MCF 10A (cell line): ENCODE measurements around the gene PACSIN2. TPM values are rescaled to one million over a fixed set of nuclear protein-coding genes. Genes with fewer than 3 reads are reported as not detected.

Experiments
- BruUV-seq: library from RNA; stranded (reverse); fragments of 400-500 nt; replicated peaks from 2 replicates; lab custom pipeline; 2021; lab: Mats Ljungman, UMichigan
- CTCF ChIA-PET: fragments of 300-600 bp; sonication (Branson Sonifier 250); formaldehyde crosslinking; extraction: SDS; loops from one replicate; lab custom pipeline; 2021; ENCODE audit warnings: antibody characterized with exemption, inconsistent platforms; lab: Yijun Ruan, JAX
- POLR2A ChIA-PET: fragments of 300-600, 350-650 bp; sonication (Branson Sonifier 250); formaldehyde crosslinking; extraction: SDS; loops from one replicate; lab custom pipeline; 2020; ENCODE audit warnings: antibody characterized with exemption, inconsistent platforms; lab: Yijun Ruan, JAX
- DNase-seq: peaks from one replicate; pipeline ENCODE4 v3.0.0-alpha.2; 2018; ENCODE audit not compliant: unreplicated experiment
- H3K27ac Mint-ChIP-seq: one replicate; pipeline ENCODE4 v1.8.0; 2022; ENCODE audit warnings: mild to moderate bottlenecking, low read depth, mixed read lengths; ENCODE audit not compliant: unreplicated experiment
- H3K27me3 Mint-ChIP-seq: one replicate; pipeline ENCODE4 v1.8.0; 2022; ENCODE audit warnings: mixed read lengths; ENCODE audit not compliant: insufficient read depth, unreplicated experiment
- H3K36me3 Mint-ChIP-seq: one replicate; pipeline ENCODE4 v1.8.0; 2022; ENCODE audit warnings: mild to moderate bottlenecking, moderate library complexity, mixed read lengths; ENCODE audit not compliant: insufficient read depth, unreplicated experiment
- H3K4me1 Mint-ChIP-seq: one replicate; pipeline ENCODE4 v1.8.0; 2022; ENCODE audit warnings: mixed read lengths; ENCODE audit not compliant: insufficient read depth, unreplicated experiment
- H3K4me3 Mint-ChIP-seq: one replicate; pipeline ENCODE4 v1.8.0; 2022; ENCODE audit warnings: mild to moderate bottlenecking, moderate library complexity, mixed read lengths; ENCODE audit not compliant: unreplicated experiment
- H3K9me3 Mint-ChIP-seq: one replicate; pipeline ENCODE4 v1.8.0; 2022; ENCODE audit warnings: mixed read lengths; ENCODE audit not compliant: unreplicated experiment
- intact Hi-C: fragments of 100-400 bp; cut with micrococcal nuclease; formaldehyde crosslinking; loops from 2 replicates; pipeline ENCODE4 v1.14.1; 2022
- total RNA-seq: library from RNA; stranded (reverse); gene quantifications from 2 replicates; pipeline ENCODE4 v1.2.3, GENCODE V29; 2022
- TF ChIP-seq, protein P1 (sequence below): fragments of 200-600 bp; IDR thresholded peaks from one replicate; pipeline ENCODE4 v1.8.0; 2022; ENCODE audit warnings: antibody characterized with exemption, mild to moderate bottlenecking; ENCODE audit not compliant: unreplicated experiment

PACSIN2 gene
- total RNA-seq, 1 experiment from 2014 or later: 67.3 TPM

GRCh38 chr22:43012390-43012789, 2.6 kb downstream of the PACSIN2 start:
- intact Hi-C loops: no loop called here
- no peak for DNase-seq
- no peak overlapping the region for H3K27ac Mint-ChIP-seq
- no peaks in the 10 kb centered on the region for H3K36me3 Mint-ChIP-seq
- peaks cover 17% of the 10 kb centered on the region for H3K4me1 Mint-ChIP-seq
- H3K27me3 Mint-ChIP-seq: no peaks in the 10 kb centered on the region
- no TSS peak for BruUV-seq
- TF ChIP-seq, protein P1, sequence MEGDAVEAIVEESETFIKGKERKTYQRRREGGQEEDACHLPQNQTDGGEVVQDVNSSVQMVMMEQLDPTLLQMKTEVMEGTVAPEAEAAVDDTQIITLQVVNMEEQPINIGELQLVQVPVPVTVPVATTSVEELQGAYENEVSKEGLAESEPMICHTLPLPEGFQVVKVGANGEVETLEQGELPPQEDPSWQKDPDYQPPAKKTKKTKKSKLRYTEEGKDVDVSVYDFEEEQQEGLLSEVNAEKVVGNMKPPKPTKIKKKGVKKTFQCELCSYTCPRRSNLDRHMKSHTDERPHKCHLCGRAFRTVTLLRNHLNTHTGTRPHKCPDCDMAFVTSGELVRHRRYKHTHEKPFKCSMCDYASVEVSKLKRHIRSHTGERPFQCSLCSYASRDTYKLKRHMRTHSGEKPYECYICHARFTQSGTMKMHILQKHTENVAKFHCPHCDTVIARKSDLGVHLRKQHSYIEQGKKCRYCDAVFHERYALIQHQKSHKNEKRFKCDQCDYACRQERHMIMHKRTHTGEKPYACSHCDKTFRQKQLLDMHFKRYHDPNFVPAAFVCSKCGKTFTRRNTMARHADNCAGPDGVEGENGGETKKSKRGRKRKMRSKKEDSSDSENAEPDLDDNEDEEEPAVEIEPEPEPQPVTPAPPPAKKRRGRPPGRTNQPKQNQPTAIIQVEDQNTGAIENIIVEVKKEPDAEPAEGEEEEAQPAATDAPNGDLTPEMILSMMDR: no peak
- H3K9me3 Mint-ChIP-seq: no peaks in the 10 kb centered on the region
- CTCF ChIA-PET: interaction anchor here (0.6 to 0.9 kb wide), 2 partner anchors 19 to 75 kb away, joined by 3 read pairs; no protein-coding TSS in a partner anchor
- POLR2A ChIA-PET: interaction anchor here (0.7 to 4.8 kb wide), 4 partner anchors 10 to 275 kb away, joined by 3 to 85 read pairs (median 23); no protein-coding TSS in a partner anchor
- H3K4me3 Mint-ChIP-seq: no peak overlapping the region

GRCh38 chr22:43011079-43011478, 3.9 kb downstream of the PACSIN2 start:
- TF ChIP-seq, protein P1: no peak
- intact Hi-C loops: no loop called here
- H3K27me3 Mint-ChIP-seq: no peaks in the 10 kb centered on the region
- no TSS peak for BruUV-seq
- ChIA-PET CTCF (interaction anchor here (0.6 kb wide), 1 partner anchor 21 kb away, joined by 4 read pairs; no protein-coding TSS in a partner anchor), POLR2A (interaction anchor here (0.6 kb wide), 1 partner anchor 48 kb away, joined by 5 read pairs; no protein-coding TSS in a partner anchor)
- H3K27ac Mint-ChIP-seq: no peak overlapping the region
- H3K9me3 Mint-ChIP-seq: no peaks in the 10 kb centered on the region
- H3K36me3 Mint-ChIP-seq: no peaks in the 10 kb centered on the region
- H3K4me1 Mint-ChIP-seq: peaks cover 19% of the 10 kb centered on the region
- DNase-seq: no peak
- no peak overlapping the region for H3K4me3 Mint-ChIP-seq

GRCh38 chr22:43009444-43009843, 5.5 kb downstream of the PACSIN2 start:
- POLR2A ChIA-PET: no interaction called here
- Mint-ChIP-seq H3K27ac (no peak overlapping the region), H3K27me3 (no peaks in the 10 kb centered on the region), H3K9me3 (no peaks in the 10 kb centered on the region), H3K36me3 (no peaks in the 10 kb centered on the region), H3K4me1 (peaks cover 19% of the 10 kb centered on the region), H3K4me3 (no peak overlapping the region)
- intact Hi-C loops: no loop called here
- TF ChIP-seq, protein P1: no peak
- DNase-seq: no peak
- no TSS peak for BruUV-seq
- CTCF ChIA-PET: no interaction called here

DNA sequence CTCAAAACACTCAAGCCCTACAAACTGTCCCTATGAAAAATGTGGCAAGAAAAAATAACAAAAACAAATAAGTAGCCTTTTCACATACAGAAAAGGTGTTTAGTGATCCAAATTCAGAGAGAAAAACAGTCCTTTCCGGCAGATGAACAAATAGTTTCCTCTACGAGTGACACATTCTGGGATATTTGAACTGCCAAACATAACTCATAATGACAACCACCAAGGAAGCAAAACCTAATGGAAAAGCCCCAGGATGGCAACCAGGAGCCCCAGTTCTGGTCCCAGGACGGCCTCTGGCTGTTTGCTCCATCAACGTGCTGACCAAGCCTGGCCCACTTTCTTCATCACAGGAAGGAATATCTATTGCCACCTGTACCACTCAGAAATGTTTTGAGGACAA, 6.0 kb downstream of the PACSIN2 start:
- ChIA-PET CTCF (no interaction called here), POLR2A (no interaction called here)
- H3K4me1 Mint-ChIP-seq: peaks cover 20% of the 10 kb centered on the region
- no TSS peak for BruUV-seq
- TF ChIP-seq, protein P1: no peak
- no peak overlapping the region for H3K27ac Mint-ChIP-seq
- DNase-seq: no peak
- no peaks in the 10 kb centered on the region for H3K27me3 Mint-ChIP-seq
- intact Hi-C loops: no loop called here
- H3K36me3 Mint-ChIP-seq: no peaks in the 10 kb centered on the region
- H3K9me3 Mint-ChIP-seq: no peaks in the 10 kb centered on the region
- no peak overlapping the region for H3K4me3 Mint-ChIP-seq
